C4-2B (cell line): ENCODE data around the gene MYO9B.
"Not testable (repeated sequence)": the region's sequence is repeated elsewhere in the genome, so short reads cannot be mapped to it uniquely, and the experiment has no call there.

Experiments
- H3K27ac ChIP-seq: fragments of 450-650 bp; 2 replicates; pipeline ENCODE4 v1.5.1; 2017
- CTCF ChIP-seq: fragments of 450-650 bp; conservative IDR thresholded peaks from 2 replicates; pipeline ENCODE4 v1.5.1; 2017; ENCODE audit warnings: mild to moderate bottlenecking
- ZFX ChIP-seq: fragments of 450-650 bp; IDR thresholded peaks from 2 replicates; pipeline ENCODE4 v1.6.1; 2017

The MYO9B gene

GRCh38 chr19:17103177-17103576, 27.6 kb downstream of the MYO9B start:
- TF ChIP-seq CTCF: no peak; the same call in 1 of the 2 replicates
- TF ChIP-seq ZFX: no peak
- no peak overlapping the region for H3K27ac ChIP-seq

GRCh38 chr19:17104679-17105078, 29.1 kb downstream of the MYO9B start:
- no peak overlapping the region for H3K27ac ChIP-seq
- TF ChIP-seq CTCF: no peak
- TF ChIP-seq ZFX: no peak

GRCh38 chr19:17105556-17105955, 30.0 kb downstream of the MYO9B start:
- TF ChIP-seq CTCF (no peak), ZFX (no peak)
- H3K27ac ChIP-seq: no peak overlapping the region

GRCh38 chr19:17106964-17107363, 31.4 kb downstream of the MYO9B start:
- H3K27ac ChIP-seq: not testable (repeated sequence)

DNA sequence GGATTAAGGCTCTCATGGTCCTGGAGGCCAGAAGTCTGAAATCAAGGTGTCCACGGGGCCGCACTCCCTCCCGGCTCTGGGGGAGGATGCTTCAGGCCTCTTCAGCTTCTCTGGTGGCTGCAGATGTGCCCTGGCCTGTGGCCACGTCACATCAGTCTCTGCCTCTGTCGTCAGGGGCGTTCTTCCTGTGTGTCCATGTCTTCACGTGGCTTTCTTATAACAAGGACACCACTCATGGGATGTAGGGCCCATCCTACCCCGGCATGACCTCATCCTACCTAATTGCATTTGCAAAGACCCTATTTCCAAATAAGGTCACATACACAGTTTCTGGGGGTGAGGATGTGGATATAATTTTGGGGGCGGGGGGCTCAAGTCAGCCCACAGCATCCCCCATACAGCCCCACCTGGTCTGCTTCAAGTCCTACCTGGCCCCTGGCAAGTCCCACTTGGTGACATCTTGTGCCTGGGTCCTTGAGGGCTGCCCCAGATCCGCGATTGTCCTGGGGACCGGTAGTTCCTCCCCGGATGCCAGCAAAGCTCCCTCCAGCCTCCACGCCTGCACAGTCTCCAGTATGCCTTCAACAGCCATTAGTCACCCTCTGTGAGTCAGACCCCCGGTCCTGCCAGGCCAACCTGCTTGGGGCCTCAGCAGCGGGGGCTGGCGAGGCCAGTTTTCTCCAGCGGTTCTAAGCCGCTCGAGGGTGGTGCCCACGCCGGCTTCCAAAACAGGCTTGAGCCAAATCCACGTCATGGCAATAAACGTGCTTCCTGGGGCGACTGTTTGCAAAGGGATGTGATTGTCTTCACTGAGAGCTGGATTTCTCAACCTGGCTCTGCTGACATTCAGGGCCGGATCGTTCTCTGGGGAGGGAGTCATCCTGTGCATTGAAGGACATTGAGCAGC, 32.2 kb downstream of the MYO9B start:
- H3K27ac ChIP-seq: peak overlapping the region; percentile 21
- no peak for TF ChIP-seq ZFX
- TF ChIP-seq CTCF: no peak

DNA sequence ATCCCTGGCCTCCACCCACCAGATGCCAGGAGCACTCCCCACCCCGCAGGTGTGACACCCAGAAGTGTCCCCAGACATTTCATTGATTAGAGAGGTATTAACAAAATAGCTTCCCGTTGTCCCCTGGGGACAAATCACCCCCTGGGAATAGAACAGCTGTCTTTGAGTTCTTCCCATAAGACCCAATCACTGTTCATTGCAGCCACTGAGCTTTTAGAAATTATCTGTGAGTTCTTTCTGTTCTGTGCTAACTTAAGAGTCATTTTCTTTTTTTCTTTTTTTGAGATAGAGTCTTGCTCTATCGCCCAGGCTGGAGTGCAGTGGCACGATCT, 32.8 kb downstream of the MYO9B start:
- H3K27ac ChIP-seq: peak overlapping the region; percentile 21
- no peak for TF ChIP-seq CTCF
- TF ChIP-seq ZFX: no peak

DNA sequence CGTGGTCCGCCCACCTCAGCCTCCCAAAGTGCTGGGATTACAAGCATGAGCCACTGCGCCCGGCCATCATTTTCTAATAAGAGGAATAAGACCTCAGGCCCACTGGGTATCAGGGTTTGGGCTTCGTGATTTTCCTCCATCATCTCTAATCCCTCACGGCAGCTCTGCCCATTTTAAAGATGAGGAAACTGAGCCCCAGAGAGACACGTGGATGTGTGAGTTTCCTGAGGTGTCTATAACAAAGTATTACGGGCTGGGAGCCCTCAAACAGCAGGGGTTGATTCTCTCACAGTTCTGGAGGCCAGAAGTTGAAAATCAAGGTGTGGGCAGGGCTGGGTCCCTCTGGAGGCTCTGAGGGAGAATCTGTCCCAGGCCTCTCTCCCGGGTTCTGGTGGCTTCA, 33.7 kb downstream of the MYO9B start:
- H3K27ac ChIP-seq: no peak overlapping the region

More for the DNA sequence above, 33.7 kb downstream of the MYO9B start:
- TF ChIP-seq CTCF (no peak), ZFX (no peak)
